ENCODE data around the gene PLPPR2. TPM values are rescaled to one million over a fixed set of nuclear protein-coding genes. Genes with fewer than 3 reads are reported as not detected.
"Not testable (repeated sequence)": the region's sequence is repeated elsewhere in the genome, so short reads cannot be mapped to it uniquely, and the experiment has no call there.

PLPPR2 gene
- total RNA-seq, 2 experiments from 2014 or later = 2.1 to 2.2 TPM

DNA sequence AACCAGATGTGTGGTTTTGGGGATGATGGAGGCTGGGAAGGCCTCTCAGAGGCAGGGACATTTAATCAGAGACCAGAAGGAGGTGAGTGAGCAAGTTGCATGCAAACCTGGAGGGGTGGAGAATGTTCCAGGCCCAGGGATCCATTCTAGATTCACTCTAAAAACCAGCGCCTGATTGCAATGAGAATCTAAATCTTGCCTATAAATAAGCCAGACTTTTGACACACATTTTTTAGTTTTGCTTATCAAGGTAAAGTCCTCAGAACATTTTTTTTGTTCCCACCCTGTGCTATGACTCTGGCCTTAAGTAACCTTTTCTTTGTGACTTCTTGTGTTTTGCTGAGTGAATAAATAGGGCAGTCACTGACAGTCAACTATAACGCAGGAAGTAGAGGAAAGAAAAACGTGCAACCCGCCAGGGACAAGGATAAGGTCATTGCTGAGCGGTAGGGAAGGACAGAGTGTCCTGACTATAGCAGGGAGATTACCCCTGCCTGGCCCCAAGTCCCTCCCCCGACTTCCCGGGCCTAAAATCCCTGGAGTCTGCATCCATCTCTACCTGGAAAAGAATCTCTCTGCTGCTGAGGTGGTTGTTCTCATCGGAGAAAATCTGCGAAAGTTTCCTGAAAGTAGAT, 49.5 kb downstream of the PLPPR2 start:
- Mint-ChIP-seq H3K9me3 (ENCODE audit: low read depth) (no peaks in the 10 kb centered on the region), H3K27me3 (peaks cover 3% of the 10 kb centered on the region), H3K27ac (no peak overlapping the region), H3K4me1 (peaks cover 4% of the 10 kb centered on the region), H3K36me3 (ENCODE audit: low read depth) (no peaks in the 10 kb centered on the region), H3K4me3 (no peak overlapping the region)
- ATAC-seq (no peak), DNase-seq (no peak)
- intact Hi-C loops (cut with DNase I, micrococcal nuclease) = no loop called here
- POLR2A ChIA-PET = no interaction called here
- CTCF ChIA-PET = interaction anchor here (1.5 kb wide), 1 partner anchor 111 kb away, joined by 3 read pairs; no protein-coding TSS in a partner anchor

DNA sequence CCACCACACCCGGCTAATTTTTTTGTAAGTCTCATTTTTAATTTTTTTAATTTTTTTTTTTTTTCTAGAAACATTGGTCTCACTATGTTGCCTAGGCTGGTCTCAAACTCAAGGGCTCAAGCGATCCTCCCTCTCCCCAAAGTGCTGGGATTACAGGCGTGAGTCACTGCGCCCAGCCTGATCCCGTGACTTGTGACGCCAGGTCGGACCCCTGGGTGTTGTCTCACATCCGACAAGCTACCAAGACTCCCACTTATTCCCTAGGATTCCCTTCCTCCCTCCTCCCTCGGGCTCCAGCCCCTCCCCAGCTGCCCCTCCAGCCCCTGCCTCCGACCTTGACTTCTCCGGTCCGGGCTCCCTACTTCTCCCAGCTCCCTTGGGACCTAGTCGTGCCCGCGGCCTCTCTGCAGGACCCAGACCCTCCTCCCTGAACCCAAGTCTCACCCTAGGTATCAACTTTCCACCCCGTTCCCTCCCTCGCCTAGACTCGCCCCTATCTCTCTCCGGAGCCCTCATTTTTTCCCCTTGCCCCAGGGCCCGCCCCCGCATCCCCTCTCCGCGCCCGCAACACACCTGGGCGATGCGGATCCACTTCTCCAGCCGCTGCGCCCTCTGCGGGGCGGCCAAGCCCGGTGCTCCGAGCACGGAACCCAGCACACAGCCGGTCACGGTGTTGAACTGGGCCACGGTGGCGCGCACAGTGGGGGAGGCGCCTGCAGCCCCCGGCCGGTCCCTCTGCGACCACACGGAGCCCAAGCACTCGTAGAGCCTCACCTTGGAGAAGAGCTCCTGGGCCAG, 50.8 kb downstream of the PLPPR2 start:
- POLR2A ChIA-PET = interaction anchor here (0.5 to 1.1 kb wide), 3 partner anchors 20 to 210 kb away, joined by 4 to 5 read pairs (median 4); no protein-coding TSS in a partner anchor
- no peaks in the 10 kb centered on the region for H3K36me3 Mint-ChIP-seq (ENCODE audit: low read depth)
- intact Hi-C loops (cut with DNase I, micrococcal nuclease) = loop anchor here in 1 of 2 experiments (1.0 kb wide), 2 partner anchors 25 to 113 kb away; no protein-coding TSS in a partner anchor
- peaks cover 4% of the 10 kb centered on the region for H3K4me1 Mint-ChIP-seq
- peak; percentile 88 for ATAC-seq
- H3K4me3 Mint-ChIP-seq = no peak overlapping the region
- DNase-seq = peak; percentile 81
- CTCF ChIA-PET = interaction anchor here (0.5 to 2.2 kb wide), 7 partner anchors 10 to 297 kb away, joined by 3 to 8 read pairs (median 4); no protein-coding TSS in a partner anchor
- peaks cover 6% of the 10 kb centered on the region for H3K27me3 Mint-ChIP-seq
- H3K27ac Mint-ChIP-seq = no peak overlapping the region
- H3K9me3 Mint-ChIP-seq (ENCODE audit: low read depth) = no peaks in the 10 kb centered on the region

DNA sequence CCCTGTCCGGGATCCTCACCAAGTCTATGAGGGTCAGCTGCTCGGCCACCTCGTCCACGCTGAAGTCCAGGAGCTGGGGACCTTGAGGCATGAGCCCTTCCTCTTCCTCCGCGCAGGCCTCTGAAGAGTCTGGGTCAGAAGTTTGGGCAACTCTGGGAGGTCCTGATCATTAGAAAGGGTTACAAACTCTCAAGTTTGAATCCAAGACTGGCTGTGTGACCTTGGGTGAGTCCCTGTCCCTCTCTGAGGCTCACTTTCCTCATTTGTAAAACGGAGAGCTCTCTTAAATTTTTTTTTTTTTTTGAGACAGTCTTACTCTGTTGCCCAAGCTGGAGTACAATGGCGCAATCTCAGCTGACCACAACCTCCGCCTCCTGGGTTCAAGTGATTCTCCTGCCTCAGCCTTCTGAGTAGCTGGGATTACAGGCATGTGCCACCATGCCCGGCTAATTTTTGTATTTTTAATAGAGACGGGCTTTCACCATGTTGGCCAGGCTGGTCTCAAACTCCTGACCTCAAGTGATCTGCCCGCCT, 51.5 kb downstream of the PLPPR2 start:
- H3K4me1 Mint-ChIP-seq; H3K27ac Mint-ChIP-seq; H3K27me3 Mint-ChIP-seq; H3K4me3 Mint-ChIP-seq; ATAC-seq; H3K36me3 Mint-ChIP-seq (ENCODE audit: low read depth); H3K9me3 Mint-ChIP-seq (ENCODE audit: low read depth); DNase-seq: not testable (repeated sequence)
- intact Hi-C loops (cut with DNase I, micrococcal nuclease) = loop anchor here in 1 of 2 experiments (1.0 kb wide), 2 partner anchors 25 to 113 kb away; no protein-coding TSS in a partner anchor
- ChIA-PET POLR2A (interaction anchor here (1.1 kb wide), 1 partner anchor 26 kb away, joined by 4 read pairs; no protein-coding TSS in a partner anchor), CTCF (interaction anchor here (0.5 to 2.2 kb wide), 6 partner anchors 10 to 54 kb away, joined by 3 to 8 read pairs (median 6); partner anchors contain the start of genes ODAD3 and PRKCSH)

DNA sequence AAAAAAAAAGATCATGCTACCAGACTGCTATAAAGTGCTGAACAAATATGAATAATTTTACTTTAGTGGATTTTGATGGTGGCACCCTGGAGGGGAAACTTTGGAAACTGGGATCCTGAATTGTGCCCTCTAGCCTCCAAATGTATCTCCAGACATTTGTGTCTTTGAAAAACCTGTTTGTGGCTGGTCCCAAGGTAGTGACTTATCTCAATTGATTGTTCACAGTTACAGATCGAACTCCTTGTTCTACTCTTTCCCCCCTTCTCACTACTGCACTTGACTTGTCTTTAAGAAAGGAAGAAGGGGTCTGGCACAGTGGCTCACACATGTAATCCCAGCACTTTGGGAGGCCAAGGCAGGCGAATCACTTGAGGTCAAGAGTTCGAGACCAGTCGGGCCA, 53.4 kb downstream of the PLPPR2 start:
- no peaks in the 10 kb centered on the region for H3K36me3 Mint-ChIP-seq (ENCODE audit: low read depth)
- intact Hi-C loops (cut with DNase I, micrococcal nuclease) = no loop called here
- ATAC-seq = no peak
- ChIA-PET CTCF (no interaction called here), POLR2A (no interaction called here)
- no peak for DNase-seq
- H3K4me3 Mint-ChIP-seq = no peak overlapping the region
- H3K27me3 Mint-ChIP-seq = peaks cover 7% of the 10 kb centered on the region
- H3K9me3 Mint-ChIP-seq (ENCODE audit: low read depth) = no peaks in the 10 kb centered on the region
- H3K4me1 Mint-ChIP-seq = peaks cover 4% of the 10 kb centered on the region
- no peak overlapping the region for H3K27ac Mint-ChIP-seq

DNA sequence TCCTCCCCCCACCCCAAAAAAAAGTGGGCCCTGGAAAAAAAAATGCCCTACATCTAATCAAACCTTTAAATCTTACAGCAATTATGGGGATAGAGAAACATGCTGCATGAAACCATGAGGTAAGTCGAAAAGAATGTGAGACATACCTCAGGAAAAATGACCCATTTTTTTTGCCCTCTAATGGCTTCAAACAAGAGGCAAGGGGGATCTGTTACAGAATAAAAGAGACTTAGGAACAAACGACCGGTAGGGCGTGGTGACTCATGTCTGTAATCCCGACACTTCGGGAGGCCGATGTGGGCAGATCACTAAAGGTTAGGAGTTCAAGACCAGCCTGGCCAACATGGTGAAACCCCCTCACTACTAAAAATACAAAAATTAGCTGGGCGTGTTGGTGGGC, 55.5 kb downstream of the PLPPR2 start:
- Mint-ChIP-seq H3K27ac (no peak overlapping the region), H3K27me3 (peaks cover 7% of the 10 kb centered on the region), H3K4me1 (peaks cover 4% of the 10 kb centered on the region), H3K36me3 (ENCODE audit: low read depth) (no peaks in the 10 kb centered on the region), H3K9me3 (ENCODE audit: low read depth) (no peaks in the 10 kb centered on the region), H3K4me3 (no peak overlapping the region)
- ATAC-seq = no peak
- intact Hi-C loops (cut with DNase I, micrococcal nuclease) = no loop called here
- ChIA-PET POLR2A (interaction anchor here (0.7 kb wide), 1 partner anchor 927 kb away, joined by 3 read pairs; no protein-coding TSS in a partner anchor), CTCF (no interaction called here)
- no peak for DNase-seq

DNA sequence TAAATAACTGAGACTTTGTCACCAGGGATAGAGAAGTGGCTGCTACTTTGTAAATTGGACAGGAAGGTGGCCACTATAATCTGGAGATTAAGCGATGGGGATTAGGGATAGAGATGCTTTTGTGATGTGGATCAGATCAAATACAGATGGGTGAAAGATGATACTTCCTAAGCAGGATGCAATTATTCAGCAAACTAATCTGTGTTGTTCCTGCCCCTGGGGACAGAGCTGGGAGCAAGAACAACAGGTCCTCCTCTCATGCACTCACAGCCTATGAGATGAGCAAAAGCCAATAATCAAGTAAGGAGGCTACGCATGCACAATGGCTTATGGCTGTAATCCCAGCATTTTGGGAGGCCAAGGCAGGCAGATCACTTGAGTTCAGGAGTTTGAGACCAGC, 59.3 kb downstream of the PLPPR2 start:
- H3K27ac Mint-ChIP-seq = no peak overlapping the region
- CTCF ChIA-PET = no interaction called here

More for the DNA sequence above, 59.3 kb downstream of the PLPPR2 start:
- no peaks in the 10 kb centered on the region for H3K4me1 Mint-ChIP-seq
- peaks cover 26% of the 10 kb centered on the region for H3K27me3 Mint-ChIP-seq
- no peaks in the 10 kb centered on the region for H3K9me3 Mint-ChIP-seq (ENCODE audit: low read depth)
- POLR2A ChIA-PET = no interaction called here
- no peak for ATAC-seq
- H3K4me3 Mint-ChIP-seq = no peak overlapping the region
- no peaks in the 10 kb centered on the region for H3K36me3 Mint-ChIP-seq (ENCODE audit: low read depth)
- DNase-seq = no peak
- intact Hi-C loops (cut with DNase I, micrococcal nuclease) = no loop called here

Other genes starting within 250 kb of the PLPPR2 start
- 10 to 100 TPM; 59.6 to 72.2 TPM for gene SPC24, start 199.7 kb upstream of the PLPPR2 start, total RNA-seq
- gene KANK2, start 157.9 kb upstream of the PLPPR2 start, total RNA-seq = 1 to 10 TPM in 1 of 2 experiments, under 1 TPM in 1; 0.91 to 1.2 TPM
- not detected for gene ANGPTL8, start 115.8 kb upstream of the PLPPR2 start, total RNA-seq
- 1 to 10 TPM; 2.8 to 4.6 TPM for gene DOCK6, start 92.9 kb upstream of the PLPPR2 start, total RNA-seq
- not detected for gene TSPAN16, start 59.3 kb upstream of the PLPPR2 start, total RNA-seq
- gene RAB3D, start 15.8 kb upstream of the PLPPR2 start, total RNA-seq = 1 to 10 TPM; 7.5 to 8.9 TPM
- 10 to 100 TPM; 28.0 to 32.6 TPM for gene TMEM205, start 9.2 kb upstream of the PLPPR2 start, total RNA-seq
- 10 to 100 TPM; 15.3 to 18.0 TPM for gene CCDC159, start 8.9 kb upstream of the PLPPR2 start, total RNA-seq
- gene SWSAP1, start 19.2 kb downstream of the PLPPR2 start, total RNA-seq = 1 to 10 TPM; 1.5 to 1.7 TPM
- gene EPOR, start 28.9 kb downstream of the PLPPR2 start, total RNA-seq = 1 to 10 TPM; 8.0 to 8.4 TPM
- gene RGL3, start 63.9 kb downstream of the PLPPR2 start, total RNA-seq = not detected
- gene ODAD3, start 79.7 kb downstream of the PLPPR2 start, total RNA-seq = under 1 TPM; 0.16 to 0.25 TPM
- gene PRKCSH, start 80.2 kb downstream of the PLPPR2 start, total RNA-seq = 100 to 1,000 TPM; 225 to 269 TPM
- under 1 TPM in 1 of 2 experiments, not detected in 1; 0.09 TPM for gene ELAVL3, start 125.6 kb downstream of the PLPPR2 start, total RNA-seq
- gene ZNF653, start 150.4 kb downstream of the PLPPR2 start, total RNA-seq = 10 to 100 TPM; 13.1 to 16.6 TPM
- 10 to 100 TPM; 37.2 to 44.6 TPM for gene ECSIT, start 173.7 kb downstream of the PLPPR2 start, total RNA-seq
- not detected for gene CNN1, start 183.4 kb downstream of the PLPPR2 start, total RNA-seq
- 10 to 100 TPM; 48.0 to 53.7 TPM for gene ELOF1, start 203.8 kb downstream of the PLPPR2 start, total RNA-seq
- gene ACP5, start 222.2 kb downstream of the PLPPR2 start, total RNA-seq = 10 to 100 TPM; 10.3 to 12.4 TPM
- gene ZNF627, start 242.1 kb downstream of the PLPPR2 start, total RNA-seq = 1 to 10 TPM; 6.4 to 6.7 TPM

Data from activated CD4-positive, alpha-beta T cell treated with anti-CD3 and anti-CD28 coated beads for 36 hours (primary cell).